ENCODE measurements around the gene NADK2.
"Not testable (repeated sequence)": the region's sequence is repeated elsewhere in the genome, so short reads cannot be mapped to it uniquely, and the experiment has no call there.

The NADK2 gene

DNA sequence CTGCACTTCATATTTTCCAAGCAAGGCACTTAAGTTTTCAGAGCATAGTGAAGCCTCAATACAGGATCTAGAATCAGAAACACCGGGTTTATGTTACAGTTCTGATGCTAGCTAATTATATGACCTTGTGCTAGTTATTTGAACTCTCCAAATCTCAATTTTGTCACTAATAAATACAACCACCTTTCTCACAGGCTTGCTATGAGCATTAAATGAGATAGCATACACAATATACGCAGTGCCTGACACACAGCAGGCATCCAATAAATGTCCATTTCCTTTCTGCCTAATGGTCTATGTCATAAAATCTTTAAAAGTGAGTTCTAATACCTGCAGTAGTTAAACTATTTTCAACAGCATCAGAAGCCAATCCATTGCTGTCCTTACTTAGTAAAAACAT is 32.9 kb downstream of the NADK2 start:
- no peak for DNase-seq (ENCODE audit: low read depth in 1 of 2, low spot score in 1 of 2)

DNA sequence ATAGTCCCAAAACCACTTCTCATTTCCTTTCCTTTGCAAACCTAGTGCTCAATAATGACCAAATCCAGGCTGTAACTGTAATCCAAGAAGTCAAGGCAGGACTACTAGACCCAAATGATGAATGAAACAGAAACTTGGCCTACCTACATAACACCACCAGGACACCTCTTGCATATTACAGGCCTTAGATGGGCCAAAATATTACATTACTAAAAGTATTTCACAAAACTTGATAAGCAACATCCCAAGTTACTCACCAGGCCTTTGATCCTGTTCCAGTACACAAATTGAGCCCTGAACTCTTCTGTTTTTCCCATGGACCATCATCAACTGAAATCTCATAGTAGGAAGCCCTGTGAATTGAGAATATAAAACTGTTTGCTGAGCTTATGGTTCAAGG is 34.8 kb downstream of the NADK2 start:
- DNase-seq (ENCODE audit: low read depth in 1 of 2, low spot score in 1 of 2), result no peak

DNA sequence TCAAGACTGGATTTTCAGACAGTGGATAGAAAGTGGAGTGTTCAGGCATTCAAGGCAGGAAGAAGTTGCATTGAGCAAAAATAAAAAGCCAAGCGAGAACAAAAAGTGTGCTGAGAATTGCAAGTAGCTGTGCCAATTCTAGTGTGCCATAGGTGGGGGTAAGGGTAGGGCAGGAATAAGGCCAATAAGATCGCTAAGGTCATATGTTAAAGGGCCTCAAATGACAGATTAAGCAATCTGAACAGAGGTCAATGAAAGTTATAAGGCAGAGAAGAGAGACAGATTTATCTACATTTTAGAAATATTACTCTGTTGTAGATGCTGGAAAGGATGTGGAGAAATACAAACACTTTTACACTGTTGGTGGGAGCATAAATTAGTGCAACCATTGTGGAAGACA is 36.4 kb downstream of the NADK2 start:
- no peak for DNase-seq (ENCODE audit: low read depth in 1 of 2, low spot score in 1 of 2)

DNA sequence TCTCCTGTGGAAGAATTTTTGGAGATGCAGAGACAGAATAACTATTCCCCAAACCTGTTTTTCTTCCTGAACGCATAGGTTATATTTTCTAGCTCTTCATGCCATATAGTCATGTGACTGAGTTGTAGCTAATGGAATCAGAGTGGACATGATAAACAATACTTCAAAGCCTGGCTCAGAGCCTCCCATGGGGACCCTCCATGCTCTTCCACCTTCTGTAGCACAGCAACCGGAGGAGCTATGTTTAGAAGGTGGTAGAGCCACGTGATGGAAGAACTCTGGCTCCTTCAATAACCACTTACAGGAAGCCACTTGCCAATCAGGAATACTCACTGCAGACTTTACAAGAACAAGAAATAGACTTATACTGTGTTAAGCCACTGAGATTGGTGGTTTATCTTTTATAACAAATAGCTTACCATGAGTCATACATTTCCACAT is 39.2 kb downstream of the NADK2 start:
- no peak for DNase-seq (ENCODE audit: low read depth in 1 of 2, low spot score in 1 of 2)

DNA sequence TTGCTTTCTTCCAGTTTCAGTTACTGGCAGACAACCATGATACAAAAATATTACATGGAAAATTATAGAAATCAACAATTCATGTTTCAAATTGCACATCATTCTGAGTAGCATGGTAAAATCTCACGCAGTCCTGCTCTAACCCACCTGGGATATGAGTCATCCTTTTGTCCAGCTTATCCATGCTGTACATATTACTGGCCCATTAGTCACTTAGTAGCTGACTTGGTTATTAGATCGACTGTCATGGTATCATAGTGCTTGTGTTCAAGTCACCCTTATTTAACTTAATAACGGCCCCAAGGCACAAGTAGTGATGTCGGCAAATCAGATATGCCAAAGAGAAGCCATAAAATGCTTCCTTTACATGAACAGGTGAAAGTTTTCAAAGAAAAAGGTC is 41.2 kb downstream of the NADK2 start:
- no peak for DNase-seq (ENCODE audit: low read depth in 1 of 2, low spot score in 1 of 2)

DNA sequence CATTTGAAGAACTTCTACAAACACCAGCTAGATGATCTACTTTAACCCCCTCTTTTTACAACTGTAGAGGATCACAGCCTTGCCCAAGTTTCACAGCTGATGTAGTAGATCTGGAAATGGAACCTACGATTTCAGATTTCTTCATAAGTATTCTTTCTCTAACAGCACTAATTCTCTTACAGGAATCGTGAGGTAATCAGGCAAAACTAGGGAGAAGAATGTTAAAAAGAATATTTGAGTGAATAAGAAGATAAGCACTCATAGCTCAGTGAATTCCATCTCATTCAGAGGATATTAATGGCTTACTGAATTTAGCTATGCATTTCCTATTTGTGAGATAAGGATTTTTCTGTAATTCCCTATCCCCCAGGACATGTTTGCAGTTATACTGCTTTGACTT is 42.1 kb downstream of the NADK2 start:
- DNase-seq (ENCODE audit: low read depth in 1 of 2, low spot score in 1 of 2), result no peak

DNA sequence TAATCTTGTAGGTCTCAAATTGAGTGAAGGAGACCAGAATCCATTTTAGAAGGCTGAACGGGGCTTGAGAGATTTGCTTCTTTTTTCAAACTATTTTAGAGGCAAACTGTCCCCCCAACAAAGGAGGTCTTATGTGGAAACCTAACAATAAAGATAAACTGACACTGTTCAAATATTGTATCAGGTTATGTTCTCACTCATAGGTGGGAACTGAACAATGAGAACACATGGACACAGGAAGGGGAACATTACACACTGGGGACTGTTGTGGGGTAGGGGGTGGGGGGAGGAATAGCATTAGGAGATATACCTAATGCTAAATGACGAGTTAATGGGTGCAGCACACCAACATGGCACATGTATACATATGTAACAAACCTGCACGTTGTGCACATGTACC is 42.9 kb downstream of the NADK2 start:
- DNase-seq (ENCODE audit: low read depth in 1 of 2, low spot score in 1 of 2), result not testable (repeated sequence)

DNA sequence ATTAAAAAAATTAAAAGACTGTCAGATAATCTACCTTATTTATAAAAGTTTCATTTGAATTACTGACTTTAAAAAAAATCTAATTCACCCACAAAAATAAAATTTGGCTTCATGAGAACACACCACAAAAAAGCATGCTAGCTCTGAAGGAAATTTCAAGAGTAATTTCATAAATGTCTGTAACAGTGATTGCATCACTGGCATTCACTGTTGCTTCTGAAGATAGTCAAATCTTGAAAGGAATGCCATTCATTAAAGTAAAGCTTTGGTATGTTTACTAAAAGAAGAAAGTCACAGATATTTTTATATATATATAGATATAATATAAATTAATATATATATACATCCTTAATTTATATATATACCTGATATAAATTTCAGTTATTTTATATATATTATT is 43.4 kb downstream of the NADK2 start:
- DNase-seq (ENCODE audit: low read depth in 1 of 2, low spot score in 1 of 2), result no peak

DNA sequence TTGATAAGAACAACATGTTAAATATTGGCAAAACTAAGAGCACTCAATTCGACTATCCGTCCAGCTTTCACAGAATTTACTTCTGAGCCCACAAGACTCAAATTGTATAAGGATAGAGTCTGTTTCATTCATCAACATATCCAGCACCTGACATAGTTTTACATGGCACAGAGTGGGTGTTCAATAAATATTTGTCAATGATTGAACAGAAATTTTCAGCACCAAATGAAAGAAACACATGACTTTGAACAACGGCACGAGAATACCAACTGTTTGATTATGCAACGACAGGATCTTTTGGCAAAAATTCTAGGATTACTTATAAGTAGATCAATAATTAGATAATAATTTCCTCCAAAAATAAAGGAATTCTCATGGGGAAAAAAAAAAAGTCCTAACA is 48.0 kb downstream of the NADK2 start:
- no peak for DNase-seq (ENCODE audit: low read depth in 1 of 2, low spot score in 1 of 2)

DNA sequence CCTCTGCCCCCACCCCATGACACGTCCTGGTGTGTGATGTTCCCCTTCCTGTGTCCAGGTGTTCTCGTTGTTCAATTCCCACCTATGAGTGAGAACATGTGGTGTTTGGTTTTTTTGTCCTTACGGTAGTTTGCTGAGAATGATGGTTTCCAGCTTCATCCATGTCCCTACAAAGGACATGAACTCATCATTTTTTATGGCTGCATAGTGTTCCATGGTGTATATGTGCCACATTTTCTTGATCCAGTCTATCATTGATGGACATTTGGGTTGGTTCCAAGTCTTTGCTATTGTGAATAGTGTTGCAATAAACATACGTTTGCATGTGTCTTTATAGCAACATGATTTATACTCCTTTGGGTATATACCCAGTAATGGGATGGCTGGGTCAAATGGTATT is 57.3 kb downstream of the NADK2 start:
- DNase-seq (ENCODE audit: low read depth in 1 of 2, low spot score in 1 of 2), result not testable (repeated sequence)

DNA sequence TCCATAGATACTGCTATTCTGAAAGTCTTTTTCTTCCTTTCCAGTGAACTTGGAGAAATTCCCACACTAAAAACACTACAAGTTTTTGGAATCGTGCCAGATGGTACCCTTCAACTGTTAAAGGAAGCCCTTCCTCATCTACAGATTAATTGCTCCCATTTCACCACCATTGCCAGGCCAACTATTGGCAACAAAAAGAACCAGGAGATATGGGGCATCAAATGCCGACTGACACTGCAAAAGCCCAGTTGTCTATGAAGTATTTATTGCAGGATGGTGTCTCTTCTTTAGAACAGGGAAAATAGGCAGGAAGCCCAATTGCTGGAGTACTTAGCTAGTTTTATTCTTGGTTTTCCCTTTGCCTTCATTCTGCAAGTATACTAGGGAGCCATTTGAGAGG is 60.0 kb downstream of the NADK2 start:
- no peak for DNase-seq (ENCODE audit: low read depth in 1 of 2, low spot score in 1 of 2)

DNA sequence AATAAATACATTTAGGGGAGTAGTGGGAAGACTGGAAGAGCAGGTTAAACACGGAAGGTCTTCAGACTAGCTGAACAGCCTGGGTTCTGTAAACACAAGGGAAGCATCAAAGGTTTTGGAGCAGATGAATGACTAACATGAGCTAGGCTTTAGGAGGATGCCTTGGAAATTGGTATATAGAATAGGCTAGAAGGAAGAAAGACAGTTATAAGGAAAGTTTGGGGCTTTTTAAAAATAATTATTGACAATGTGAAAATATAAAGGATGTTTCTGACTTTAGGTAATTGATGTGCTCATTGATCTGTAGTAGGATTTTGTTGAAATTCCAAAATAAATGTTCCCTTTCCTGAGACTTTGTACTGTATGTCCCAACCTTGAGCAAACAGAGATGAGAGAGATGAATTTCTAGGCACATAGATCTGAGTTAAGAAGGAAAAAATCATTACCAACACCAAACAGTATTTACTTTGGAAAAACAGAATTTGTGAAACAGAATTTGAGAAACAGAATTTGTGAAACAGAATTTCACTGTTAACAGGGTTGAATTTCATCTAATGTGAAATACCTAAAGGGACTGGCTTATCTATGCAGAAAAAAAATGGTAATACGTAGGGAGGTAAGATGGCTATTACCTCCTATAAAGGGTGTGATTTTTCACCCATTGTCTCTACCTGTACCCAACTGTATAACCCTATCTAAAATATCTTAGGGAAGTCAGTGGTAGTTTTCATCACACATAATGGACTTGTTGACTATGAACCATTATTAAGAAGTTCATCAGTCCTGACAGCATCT is 61.0 kb downstream of the NADK2 start:
- DNase-seq (ENCODE audit: low read depth in 1 of 2, low spot score in 1 of 2), result no peak

DNA sequence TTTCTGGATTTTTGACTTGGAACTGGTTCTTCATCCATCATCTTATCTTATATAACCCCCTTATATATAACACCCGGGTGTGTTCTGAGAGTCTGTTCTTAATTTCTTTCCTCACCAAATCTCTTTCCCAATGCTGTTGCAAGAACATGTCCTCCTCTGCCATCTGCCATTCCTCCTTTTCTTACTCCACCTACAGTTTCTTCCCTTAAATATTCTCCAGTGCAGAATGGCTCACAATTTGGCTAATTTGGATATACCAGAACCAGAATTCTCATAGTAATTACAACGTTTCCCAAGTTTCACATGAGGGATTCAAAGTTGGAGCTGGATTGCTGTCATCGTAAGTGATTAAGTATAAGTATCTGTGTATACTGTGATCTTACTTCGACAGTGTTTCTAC is 61.8 kb downstream of the NADK2 start:
- no peak for DNase-seq (ENCODE audit: low read depth in 1 of 2, low spot score in 1 of 2)

DNA sequence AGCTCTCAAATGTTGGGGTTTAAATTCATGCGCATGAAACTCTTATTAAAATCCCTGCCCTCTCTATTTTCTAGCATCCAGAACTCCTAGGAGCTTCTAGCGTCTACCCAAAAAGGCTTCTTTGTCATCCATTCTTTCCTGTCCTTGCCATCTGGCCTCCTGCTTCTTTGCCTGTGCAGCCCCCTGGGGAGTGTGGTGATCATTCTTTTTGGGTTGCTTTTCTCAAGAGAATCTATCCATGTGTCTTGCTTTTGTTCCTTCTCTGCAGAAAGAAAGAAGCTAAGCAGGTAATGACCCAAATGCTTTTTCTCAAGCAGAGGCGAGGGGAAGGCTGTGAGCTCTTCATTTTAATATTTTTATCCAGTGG is 63.2 kb downstream of the NADK2 start:
- no peak for DNase-seq (ENCODE audit: low read depth in 1 of 2, low spot score in 1 of 2)

DNA sequence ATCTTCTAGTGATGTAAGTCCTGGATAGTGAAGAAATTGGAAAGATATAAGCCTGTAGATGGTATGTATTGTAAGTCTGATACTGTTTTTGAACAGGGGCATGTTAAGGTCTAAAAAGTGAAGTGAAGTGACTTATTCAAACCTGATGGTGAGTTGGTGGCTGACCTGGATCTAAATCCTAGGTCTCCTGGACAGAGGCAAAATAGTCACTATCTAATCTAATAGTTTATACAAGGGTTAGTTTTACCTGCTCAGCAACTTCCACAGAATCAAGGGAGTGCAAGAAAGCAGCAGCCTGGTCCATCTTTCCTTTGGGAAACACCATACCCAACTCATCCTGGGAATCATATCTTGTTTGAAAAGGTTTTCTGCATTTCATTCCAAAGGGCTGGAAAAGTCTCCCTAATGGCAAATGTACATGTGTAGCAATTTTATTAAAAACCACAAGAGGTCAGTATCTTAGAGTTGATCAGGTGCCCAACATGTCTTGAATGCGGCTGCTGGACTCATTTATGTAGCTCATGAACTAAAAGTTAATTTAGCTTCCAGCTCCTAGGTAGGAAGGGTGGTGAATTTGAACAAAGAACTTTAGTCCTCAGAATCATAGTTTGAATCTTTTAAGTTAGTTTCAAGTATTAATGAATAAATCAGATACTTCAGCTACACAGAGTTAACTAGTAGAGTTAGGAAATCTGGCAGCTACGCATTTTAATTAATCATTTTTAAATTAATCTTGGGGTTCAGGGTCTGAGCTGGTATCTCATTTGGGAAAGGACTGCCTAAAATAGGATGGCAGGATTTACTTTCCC is 63.8 kb downstream of the NADK2 start:
- DNase-seq (ENCODE audit: low read depth in 1 of 2, low spot score in 1 of 2), result no peak

DNA sequence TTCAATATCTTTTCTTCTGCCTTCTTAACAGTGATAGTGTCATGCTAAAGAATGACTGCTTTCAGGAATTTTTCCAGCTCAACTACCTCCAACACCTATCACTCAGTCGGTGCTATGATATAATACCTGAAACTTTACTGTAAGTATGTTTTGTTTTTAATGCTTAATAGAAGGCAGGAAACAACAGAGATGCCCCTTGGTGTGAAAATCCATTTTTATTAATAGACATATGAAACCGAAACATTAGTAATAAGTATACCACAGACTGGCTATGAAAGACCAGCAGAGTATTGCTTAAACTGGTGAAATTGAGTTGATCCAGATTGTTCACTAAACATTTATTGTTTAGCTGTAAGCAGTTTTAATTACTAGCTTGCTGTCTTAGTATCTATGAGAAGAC is 64.6 kb downstream of the NADK2 start:
- no peak for DNase-seq (ENCODE audit: low read depth in 1 of 2, low spot score in 1 of 2)

DNA sequence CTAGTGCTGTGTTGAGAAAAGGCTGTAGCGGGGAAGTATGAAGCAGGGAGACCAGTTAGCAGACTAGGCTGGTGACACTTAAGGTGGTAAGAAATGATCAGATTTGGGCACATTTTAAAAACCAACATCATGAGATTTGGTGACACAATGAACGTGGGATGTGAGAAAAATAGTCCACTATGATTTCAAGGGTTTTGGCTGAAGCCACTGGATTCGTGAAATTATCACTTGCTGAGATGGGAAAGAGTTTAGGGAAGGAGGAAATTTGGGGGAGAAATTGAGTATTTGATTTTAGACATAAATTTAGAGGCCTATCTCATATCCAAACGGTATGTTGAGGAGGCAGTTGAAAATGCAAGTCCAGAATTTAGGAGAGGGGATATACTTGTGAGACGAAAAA is 66.7 kb downstream of the NADK2 start:
- no peak for DNase-seq (ENCODE audit: low read depth in 1 of 2, low spot score in 1 of 2)

DNA sequence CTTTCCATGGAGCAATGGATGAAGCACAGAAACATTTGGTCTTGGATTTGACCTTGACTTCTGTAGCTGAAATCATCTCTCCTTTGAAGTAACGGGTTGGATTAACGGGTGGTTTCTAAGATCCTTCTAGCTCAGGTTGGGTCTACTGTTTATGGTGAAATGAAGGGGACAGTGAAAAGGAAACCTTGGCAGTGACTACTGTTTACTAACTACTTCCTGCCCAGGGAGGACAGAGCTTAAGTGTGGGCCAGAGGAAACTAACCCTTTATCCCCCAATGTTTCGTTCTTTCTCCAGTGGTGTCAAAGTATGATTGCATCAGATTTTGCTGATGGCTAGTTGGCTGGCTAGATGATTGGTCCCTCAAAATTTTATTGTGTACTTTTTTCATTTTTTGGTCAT is 67.6 kb downstream of the NADK2 start:
- no peak for DNase-seq (ENCODE audit: low read depth in 1 of 2, low spot score in 1 of 2)

DNA sequence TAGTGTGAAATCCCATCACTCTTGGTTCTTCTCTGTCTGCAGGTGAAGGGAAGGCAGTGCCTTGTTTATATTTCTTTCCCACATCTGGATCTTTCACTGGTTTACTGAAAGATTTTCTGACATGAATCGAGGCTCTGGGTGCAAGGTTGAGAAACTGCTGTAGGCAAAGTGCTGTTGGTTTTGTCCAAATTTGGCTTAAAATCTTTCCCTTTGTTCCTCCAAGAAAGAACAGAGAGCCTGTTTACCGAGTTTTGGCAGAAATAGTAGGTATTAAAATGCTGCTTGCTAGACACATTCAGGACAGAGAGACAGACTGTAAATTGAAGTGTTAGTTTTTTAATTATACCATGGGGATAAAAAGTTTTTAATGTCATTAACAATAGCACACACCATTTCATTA is 68.3 kb downstream of the NADK2 start:
- DNase-seq (ENCODE audit: low read depth in 1 of 2, low spot score in 1 of 2), result no peak

DNA sequence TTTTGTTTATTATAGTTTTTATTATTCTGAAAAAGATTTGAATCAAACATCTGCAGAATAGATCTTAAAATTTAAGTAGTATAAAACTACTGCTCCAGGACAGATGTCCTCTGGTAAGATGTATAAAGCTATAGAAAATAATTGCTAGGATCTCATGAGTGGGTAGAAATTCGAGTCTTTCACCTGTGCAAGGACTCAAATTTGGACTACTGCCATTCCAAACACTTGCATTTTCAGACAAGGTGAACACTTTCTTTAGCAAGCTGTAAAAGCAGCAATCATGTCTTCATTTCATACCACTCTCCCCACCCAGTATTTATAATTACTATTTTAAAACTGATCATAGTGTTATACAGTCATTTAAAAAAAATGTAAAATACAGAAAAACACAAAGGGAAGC is 69.1 kb downstream of the NADK2 start:
- DNase-seq (ENCODE audit: low read depth in 1 of 2, low spot score in 1 of 2), result no peak

DNA sequence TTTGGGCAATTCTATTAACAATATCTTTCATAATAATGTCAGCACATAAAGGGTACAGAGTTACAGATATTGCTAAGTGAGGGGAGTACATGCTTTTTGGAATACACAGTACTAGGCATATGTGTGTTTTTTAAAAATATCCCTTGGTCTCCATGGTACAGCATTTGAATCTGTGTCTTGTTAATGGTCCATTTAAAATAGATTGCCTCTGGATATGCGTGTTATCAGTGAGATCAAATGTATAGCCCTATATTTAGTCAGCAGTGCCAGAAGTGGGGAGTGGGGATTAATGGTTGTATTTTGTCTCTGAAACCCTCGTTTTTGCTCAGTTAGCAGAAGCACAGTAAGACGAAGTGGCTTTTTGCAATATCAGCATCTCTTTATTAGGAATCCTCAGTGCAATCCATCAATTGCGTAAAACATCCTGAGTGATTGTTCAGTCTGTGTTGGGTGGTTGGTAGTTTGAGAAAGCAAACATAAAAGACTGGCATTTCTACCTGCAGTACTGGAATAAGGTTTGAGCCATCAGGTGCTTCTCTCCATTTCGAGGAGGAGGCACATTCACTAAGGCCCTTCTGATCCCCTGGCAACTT is 70.8 kb downstream of the NADK2 start:
- no peak for DNase-seq (ENCODE audit: low read depth in 1 of 2, low spot score in 1 of 2)

DNA sequence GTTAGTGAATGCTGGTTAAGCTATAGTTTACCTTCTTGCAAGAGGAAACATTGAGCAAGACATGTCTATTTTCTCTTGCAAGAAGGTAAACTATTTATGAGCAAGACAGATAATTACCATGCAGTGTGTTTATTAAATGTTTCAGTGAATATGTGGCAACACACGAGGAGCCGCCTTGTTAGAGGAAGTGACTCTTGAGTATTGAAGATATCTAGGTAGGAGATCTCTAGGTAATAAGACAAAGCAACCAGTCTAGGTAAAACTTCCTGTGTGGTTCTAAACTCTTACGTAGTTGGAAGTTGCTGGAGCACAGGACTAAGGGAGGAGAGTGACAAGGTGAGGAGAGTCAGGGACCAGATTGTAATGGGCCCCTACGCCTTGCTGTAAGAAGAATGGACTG is 73.0 kb downstream of the NADK2 start:
- no peak for DNase-seq (ENCODE audit: low read depth in 1 of 2, low spot score in 1 of 2)

All from stimulated activated CD4-positive, alpha-beta T cell treated with anti-CD3 and anti-CD28 coated beads, Interleukin-15, amount 100 ng/mL, for 1 hour (primary cell).